HG03432 (cell line): ENCODE data around the gene FOSB.
"Not testable (repeated sequence)": the region's sequence is repeated elsewhere in the genome, so short reads cannot be mapped to it uniquely, and the experiment has no call there.

Source experiments
- ATAC-seq: cut with Tn5 transposase; IDR thresholded peaks from one replicate; pipeline ENCODE4 v1.9.1; 2021; ENCODE audit warnings: mild to moderate bottlenecking, moderate library complexity; ENCODE audit not compliant: unreplicated experiment

Gene FOSB

DNA sequence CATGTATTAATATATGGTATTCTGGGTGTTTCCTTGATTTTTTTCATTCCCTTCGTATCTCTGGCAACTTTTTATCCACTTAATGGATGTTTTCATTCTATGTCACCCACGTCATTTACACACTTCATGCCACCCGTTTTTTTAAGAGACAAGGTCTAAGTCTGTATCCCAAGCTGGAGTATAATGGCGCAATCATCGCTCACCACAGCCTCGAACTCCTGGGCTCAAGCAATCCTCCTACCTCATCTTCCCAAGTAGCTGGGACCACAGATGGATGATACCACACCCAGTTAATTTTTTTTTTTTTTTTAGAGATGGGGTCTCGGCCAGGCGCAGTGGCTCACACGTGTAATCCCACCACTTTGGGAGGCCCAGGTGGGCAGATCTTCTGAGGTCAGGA, 36.1 kb downstream of the FOSB start:
- ATAC-seq, result no peak

GRCh38 chr19:45505151-45505995, 37.6 kb downstream of the FOSB start:
- no peak for ATAC-seq

- ATAC-seq, result no peak
Observed at GRCh38 chr19:45505996-45506245, 38.1 kb downstream of the FOSB start.

DNA sequence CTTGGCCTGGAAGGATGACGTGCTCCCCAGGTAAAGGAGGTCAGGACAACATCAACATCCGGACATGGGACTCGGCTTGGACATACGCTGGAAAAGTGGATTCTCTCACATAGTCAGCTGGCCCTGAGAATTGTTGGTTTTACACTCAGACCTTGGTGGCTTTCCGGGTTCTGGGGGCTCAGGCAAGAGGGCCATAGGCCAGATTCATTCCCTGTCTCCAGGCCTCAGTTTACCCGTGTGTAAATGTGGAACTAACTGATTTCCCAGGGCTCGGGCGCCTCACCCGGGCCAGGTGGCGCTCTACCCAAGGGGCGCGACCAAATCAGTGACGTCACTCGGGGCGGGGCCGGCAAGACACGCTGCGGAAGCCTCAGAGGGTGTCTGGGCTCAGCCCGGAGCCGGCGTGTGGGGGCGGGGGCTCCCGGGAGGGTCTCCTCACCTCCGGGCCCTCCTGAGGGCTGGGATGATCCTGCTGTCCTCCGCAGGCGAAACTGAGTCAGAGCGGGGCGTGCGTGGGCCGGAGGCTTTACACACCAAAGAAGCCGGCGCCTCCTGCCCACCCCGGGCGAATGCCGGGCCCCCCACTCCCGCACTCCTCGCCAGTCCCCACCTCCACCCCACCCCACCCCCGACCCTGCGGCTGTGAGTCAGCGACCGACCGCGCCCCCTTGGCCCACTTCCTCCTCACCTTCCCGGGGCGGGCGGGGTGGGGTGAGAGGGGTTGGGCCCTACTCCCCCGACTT, 38.6 kb downstream of the FOSB start:
- peak; percentile 64 for ATAC-seq

GRCh38 chr19:45506989-45507871, 39.4 kb downstream of the FOSB start, which contains the start of gene VASP:
TSS of gene VASP (plus strand) at chr19:45507479. CDS start at chr19:45507772, 293 bp downstream.
- peak; percentile 51 for ATAC-seq

- ATAC-seq, result no peak
Observed at GRCh38 chr19:45507872-45508416, 40.1 kb downstream of the FOSB start.

DNA sequence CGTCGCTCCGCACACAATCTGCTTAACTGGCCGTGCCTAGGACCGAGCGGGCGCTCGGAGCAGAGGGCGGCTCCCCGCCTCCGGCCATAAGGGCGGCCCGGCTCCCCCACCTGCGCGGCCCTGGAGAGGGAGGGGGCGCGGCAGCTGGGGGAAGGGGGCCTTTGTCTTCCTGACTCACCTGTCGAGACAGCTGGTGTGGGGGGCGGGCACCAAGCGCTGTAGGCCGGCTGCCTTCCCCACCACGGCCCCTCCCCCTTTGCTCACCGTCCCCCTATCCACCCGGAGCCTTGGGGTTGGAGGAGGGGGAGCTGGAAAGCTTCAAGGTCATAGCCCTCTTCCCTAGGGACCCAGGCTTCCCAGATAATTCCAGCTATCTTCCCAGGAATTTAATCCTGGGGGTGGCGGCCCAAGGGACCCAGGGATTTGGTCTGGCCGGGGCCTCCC, 40.6 kb downstream of the FOSB start:
- ATAC-seq, result no peak

- no peak for ATAC-seq
Observed at GRCh38 chr19:45508861-45509691, 41.3 kb downstream of the FOSB start.

DNA sequence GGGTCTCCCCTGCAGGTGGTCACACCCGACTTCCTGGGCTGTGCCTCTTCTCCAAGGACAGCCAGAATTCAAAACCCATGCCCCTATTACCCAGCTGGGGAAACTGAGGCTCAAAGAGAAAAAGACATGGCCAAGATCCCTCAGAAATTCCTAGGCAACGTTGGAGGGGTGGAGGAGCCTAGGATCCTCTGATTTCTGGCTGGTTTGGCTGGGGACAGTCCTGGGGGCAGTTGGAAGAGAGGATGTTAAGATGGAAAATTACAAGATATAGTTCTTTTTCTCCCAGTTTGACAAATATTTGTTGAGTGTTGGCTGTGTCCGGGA, 41.9 kb downstream of the FOSB start:
- no peak for ATAC-seq

- ATAC-seq, result not testable (repeated sequence)
Observed at GRCh38 chr19:45510352-45510751, 42.6 kb downstream of the FOSB start.

DNA sequence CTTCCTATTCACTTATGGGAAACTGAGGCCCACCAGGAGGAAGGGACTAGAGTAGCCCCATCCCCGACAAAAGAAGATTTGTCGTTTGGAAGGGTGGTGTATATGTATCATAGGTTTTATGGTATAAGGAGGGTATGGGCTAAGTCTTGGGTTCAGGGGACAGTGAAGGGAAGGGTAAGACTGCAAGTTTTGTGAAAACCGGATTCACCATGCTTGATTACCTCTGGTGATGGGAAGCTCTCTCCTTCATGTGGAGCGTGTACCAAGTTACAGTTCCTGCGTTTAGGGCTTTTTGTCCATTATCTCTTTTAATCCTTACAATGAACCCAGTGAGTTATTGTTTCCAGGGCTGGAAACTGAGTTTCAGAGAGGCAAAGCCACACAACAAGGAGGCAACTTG, 43.3 kb downstream of the FOSB start:
- ATAC-seq, result no peak

DNA sequence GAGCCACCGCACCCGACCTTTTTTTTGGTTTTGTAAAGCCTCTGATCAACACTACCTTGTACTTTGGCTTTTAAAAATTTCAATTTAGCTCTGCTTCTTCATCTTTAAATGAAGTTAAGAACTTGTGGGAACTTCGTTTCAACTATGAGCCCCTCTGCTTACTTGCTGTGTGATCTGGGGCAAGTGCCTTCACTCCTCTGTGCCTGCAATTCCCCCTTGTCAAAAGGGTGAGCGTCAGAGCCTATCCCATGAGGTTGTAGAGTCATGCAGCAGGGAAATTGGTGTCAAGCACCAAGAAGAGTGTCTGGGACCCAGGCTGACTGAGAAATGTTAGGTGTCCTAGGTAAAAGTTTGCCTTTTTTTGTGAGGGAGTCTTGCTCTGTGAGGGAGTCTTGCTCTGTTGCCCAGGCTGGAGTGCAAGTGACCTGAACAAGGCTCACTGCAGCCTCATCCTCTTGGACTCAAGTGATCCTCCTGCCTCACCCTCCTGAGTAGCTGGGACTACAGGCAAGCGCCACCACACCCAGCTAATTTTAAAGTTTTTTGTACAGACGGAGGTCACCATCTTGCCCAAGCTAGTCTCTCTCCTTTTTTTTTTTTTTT, 45.2 kb downstream of the FOSB start:
- ATAC-seq, result no peak

- peak; percentile 7 for ATAC-seq
Observed at GRCh38 chr19:45514376-45515051, 46.7 kb downstream of the FOSB start.

- ATAC-seq, result peak; percentile 46
Observed at GRCh38 chr19:45515081-45515624, 47.4 kb downstream of the FOSB start.

DNA sequence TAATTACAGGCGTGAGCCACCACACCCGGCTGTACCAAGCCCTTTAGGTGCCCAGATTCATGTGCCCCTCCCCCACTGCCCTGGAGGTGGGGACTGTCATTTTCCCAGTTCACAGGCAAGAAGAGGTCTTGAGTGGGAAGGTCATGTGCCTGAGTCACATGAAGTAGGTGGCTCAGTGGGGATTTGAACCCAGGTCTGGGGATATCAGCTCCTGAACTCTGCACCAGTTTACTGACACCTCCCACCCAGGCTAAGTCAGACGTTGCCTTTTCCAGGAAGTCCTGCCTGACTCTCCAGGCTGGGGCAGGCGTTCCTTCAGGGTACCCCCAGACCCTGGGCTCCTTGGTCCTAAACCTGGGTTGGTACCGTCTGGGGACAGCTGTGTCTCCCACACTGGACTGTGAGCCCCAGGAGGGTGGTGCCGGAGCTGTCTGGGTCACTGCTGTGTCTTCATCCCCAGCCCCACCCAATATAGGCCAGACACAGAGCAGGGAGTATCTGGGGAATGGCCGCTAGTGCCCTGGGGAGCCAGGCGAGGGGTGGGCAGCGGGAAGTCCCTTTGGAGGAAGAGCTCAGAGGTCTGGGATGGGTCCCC, 48.1 kb downstream of the FOSB start:
- no peak for ATAC-seq

- ATAC-seq, result no peak
Observed at GRCh38 chr19:45517238-45517637, 49.4 kb downstream of the FOSB start.

DNA sequence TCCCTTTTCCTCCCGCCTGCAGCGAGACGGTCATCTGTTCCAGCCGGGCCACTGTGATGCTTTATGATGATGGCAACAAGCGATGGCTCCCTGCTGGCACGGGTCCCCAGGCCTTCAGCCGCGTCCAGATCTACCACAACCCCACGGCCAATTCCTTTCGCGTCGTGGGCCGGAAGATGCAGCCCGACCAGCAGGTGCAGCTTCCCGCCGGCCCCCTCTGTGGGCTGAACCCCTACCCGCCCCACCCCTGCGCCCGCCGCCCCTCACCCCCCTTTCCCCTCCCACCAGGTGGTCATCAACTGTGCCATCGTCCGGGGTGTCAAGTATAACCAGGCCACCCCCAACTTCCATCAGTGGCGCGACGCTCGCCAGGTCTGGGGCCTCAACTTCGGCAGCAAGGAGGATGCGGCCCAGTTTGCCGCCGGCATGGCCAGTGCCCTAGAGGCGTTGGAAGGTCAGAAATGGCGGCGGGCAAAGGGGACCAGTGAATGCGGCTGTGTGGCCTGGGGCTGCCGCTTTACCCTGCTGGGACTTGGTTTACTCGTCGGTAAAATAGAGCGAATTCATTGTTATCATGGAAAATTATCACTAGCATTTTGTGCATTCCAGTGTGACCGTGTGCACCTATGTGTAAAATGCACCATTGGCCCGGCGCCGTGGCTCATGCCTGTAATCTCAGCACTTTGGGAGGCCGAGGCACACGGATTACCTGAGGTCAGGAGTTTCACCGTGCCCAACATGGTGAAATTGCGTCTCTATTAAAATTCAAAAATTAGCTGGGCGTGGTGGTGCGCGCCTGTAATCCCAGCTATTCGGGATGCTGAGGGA, 50.1 kb downstream of the FOSB start:
- ATAC-seq, result no peak

DNA sequence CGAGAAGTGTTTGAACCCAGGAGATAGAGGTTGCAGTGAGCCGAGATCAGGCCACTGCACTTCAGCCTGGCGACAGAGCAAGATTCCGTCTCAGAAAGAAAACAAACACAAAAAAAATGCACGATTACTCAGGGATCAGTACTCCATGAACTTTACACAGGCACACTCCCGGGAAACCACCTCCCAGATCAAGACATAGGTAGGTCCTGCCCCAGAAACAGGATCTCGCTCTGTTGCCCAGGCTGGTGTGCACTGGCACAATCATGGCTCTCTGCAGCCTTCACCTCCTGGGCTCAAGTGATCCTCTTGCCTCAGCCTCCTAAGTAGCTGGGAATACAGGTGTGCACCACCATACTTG, 50.7 kb downstream of the FOSB start:
- no peak for ATAC-seq
